HG02571 (cell line): ENCODE data around the gene RAB11FIP4.

ENCODE experiments used
- ATAC-seq: cut with Tn5 transposase; IDR thresholded peaks from one replicate; pipeline ENCODE4 v1.9.1; 2021; ENCODE audit warnings: mild to moderate bottlenecking, moderate library complexity; ENCODE audit not compliant: unreplicated experiment

The RAB11FIP4 gene

DNA sequence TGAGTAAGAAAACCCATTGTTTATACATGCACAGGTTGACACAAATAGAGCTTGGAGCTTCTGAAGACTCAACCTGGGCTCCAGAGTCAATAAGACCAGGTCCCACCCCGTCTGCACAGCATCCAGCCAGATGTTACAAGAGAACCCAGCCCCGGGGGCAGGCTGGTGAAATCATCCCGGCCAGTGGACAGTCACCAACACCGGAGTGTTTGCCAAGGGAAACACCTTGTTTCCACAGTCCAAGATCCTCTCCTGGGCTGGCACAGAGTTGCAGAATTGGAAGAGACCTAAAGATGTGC lies 90.3 kb downstream of the RAB11FIP4 start:
- no peak for ATAC-seq

DNA sequence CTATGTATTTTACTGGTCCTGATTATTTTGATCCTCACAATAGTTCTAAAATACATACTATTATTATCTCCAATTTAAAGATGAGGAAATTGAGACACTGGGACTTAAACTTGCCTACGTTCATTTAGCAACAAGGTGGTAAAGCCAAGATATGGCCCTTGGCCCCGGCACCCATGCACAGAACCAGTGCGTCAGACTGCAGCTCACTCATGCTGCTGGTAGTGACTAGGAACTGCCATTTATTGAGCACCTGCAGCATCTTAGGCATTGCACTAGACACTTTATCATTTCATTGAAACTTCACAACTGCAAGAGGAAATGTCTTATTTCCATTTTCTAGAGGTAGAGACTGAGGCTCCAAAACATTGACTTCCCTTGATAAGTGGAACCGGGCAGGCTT lies 93.3 kb downstream of the RAB11FIP4 start:
- no peak for ATAC-seq

DNA sequence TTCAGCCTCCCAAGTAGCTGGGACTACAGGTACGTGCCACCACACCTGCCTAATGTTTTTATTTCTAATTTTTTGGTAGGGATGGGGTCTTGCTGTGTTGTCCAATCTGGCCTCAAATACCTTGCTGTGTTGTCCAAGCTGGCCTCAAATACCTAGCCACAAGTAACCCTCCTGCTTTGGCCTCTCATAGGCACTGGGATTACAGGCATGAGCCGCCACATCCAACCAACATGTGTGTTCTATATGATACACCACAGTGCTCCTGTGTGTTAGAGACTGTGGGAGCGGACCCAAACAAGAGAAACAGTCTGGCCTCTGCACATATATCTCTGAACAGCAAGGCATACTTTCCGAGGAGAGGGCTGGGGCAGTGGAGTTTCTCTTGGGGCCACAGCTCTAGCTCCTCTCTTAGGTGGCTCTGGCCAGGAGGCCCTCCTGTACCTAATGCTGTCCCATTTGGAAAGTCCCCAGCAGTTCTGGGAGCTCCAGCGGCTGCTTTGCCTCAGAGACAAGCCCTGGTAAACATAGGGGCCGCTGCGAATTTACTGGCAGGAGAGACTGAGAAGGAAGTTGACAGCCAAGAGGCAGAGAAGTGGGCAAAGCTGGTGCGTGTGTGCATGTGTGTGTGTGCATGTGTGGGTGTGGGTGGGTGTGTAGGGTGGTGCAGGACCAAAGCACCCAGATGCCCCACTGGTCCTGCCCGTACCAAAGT lies 95.0 kb downstream of the RAB11FIP4 start:
- no peak for ATAC-seq

DNA sequence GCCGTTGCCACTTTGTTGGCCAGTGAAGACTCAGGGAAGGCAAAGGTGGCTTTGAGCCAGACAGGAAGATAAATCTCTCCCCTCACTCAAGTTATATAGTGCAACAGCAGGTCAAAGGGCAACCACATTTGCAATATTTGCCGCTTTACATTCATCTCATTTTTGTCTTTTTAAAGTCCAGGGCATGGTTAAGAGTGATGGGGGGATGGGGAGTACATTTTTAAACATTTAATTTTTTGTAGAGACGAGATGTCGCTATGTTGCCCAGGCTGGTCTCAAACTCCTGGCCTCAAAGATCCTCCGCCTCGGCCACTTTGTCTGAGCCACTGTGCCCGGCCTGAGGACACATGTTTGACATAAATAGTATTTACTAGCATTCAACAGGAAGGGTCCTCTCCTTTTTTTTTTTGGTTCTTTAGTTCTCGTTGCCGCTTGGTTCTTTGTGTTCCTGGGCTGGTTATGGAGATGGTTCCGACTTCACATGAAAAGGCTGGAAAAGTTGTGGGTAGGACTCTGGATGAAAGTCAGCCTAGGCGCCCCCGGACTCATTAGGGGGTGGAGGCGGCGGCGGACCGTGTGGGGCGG lies 95.7 kb downstream of the RAB11FIP4 start:
- ATAC-seq, result no peak

DNA sequence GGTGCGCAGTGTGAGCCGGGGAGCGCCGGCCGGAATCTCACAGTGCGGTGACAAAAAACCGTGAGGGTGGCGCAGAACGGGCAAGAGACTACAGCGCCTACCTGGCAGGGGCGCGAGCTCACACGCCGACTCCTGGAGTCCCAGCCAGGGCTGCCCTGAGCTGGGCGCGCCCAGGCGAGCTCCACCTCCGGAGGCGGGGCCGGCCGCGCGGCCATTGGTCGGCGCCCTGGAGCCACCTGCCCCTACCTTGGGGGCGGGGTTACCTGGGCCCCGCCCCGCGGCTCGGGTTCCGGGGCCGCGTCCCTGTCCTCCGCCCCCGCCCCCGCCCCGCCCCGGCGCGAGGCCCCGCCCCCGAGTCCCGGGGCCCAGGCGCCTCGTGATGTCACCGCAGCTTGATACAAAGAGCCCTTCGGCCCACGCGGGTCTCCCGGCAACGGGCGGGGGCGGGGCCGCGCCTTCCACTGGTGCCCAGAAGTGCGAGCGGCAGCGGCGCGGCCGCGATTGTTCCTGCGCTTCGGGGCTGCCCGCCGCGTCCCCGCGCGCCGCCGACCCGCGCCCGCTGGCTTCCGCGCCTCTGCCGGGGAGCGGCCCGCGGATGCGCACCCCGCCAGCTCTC lies 96.3 kb downstream of the RAB11FIP4 start:
- ATAC-seq, result peak; percentile 58

DNA sequence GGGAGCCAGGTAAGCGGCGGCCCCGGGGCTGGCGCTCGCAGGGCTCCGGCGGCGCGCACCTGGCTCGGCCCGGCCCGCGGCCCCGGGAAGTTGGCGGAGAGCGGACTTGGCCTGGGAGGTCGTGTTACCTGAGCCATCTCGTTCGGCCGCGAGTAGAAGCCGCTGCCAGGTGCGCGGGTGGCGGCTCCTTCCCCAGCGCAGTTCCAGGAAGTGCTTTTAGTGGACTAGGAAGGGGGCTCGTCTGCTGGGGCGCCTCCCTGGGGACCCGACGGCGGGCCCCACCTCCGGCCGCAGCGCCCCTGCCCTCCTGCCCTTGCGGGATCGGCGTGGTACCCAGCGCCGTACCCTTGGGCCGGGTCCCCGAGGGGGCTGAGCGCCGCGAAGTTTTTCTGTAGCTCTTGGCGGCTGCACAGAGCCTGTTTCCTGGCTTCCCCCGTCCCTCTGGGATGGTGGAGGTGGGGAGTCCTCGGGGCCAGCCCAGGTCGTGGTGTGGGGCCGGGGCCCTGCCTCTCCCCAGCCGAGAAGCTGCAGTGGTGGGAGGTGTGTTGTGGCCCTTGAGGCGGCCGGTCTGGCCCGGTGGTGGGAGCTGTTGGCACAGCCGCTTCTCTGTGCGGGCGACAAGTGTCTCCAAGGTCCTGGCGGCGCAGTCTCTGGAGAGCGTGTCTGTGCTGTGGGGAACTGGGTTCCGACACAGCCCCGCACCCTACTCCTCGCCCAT lies 96.9 kb downstream of the RAB11FIP4 start:
- peak; percentile 15 for ATAC-seq

DNA sequence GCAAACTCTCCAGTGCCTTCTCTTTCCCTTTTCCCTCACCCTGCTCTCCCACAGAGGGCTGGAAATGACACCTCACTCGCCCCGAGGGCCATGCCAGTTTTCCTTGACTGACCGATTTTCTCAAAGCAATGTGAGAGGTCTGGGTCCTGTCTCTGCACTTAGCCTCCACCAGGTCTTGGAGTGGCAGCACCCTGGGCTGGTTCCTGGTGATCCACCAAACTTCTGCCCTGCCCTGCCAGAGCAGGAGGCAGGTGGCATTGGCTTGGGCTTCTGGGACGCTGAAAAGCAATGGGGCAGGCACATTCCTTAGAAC lies 97.5 kb downstream of the RAB11FIP4 start:
- ATAC-seq, result no peak

DNA sequence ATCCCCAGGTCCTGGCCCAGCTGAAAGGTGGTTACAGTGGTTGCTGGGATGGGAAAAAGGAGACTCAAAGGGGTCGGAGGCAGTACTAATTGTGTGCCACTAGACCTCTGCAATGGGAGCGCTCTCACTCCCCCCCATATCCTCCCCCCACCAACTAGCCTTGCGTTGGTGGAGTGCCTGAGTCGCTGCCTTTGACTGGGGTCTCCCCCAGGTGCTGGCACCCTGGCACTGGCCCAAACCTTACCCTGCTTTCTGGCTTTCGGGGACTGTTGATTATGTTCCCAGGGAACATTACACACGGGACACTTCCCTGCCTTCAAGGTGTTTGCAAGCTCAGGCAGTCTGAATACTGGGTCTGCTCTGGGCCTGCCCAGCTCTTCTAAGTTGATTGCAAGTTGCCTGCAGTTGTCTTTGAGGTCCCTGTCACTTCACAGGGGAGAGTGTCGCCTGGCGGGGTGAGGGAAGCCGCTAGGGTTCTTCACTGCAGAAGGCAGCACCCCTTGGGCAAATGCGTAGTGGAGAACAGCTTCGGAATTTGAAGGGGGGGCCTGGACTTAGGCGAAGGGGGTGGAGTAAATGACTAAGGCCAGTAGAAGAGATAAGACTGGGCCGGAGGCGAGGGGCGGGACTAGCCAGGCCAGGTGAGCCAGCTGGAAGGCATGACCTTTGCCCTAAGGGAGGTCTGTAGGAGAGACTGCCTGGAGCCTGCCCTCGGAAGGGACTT lies 98.0 kb downstream of the RAB11FIP4 start:
- no peak for ATAC-seq

DNA sequence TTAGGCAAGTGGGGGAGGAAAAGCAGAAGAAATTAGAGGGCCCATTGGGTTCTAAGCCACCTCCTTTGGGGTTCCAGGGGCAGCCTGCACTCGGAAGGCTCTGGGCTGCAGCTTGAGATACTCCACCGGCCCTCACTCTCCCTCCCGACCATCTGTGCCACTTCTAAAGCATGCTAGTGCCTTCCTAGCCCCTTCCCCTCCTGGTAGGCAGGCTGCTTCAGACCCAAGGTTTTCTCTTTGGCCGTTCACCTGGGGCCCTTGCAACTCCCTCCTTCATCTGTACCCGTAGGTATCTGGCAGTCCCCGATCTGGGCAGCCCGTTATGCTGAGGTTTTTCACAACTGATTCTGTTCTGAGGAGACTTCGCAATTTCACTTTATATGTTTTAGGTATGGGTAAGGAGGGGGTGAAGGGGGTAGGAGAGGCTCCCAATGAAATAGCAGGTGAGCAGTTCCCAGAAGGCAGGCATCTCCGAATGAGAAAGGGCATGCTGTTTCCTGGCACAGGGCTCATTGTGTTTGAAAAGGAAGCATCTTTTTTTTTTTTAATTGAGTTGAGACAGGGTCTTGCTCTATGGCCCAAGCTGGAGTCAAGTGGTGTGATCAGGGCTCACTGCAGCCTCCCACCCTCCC lies 98.7 kb downstream of the RAB11FIP4 start:
- ATAC-seq, result no peak

DNA sequence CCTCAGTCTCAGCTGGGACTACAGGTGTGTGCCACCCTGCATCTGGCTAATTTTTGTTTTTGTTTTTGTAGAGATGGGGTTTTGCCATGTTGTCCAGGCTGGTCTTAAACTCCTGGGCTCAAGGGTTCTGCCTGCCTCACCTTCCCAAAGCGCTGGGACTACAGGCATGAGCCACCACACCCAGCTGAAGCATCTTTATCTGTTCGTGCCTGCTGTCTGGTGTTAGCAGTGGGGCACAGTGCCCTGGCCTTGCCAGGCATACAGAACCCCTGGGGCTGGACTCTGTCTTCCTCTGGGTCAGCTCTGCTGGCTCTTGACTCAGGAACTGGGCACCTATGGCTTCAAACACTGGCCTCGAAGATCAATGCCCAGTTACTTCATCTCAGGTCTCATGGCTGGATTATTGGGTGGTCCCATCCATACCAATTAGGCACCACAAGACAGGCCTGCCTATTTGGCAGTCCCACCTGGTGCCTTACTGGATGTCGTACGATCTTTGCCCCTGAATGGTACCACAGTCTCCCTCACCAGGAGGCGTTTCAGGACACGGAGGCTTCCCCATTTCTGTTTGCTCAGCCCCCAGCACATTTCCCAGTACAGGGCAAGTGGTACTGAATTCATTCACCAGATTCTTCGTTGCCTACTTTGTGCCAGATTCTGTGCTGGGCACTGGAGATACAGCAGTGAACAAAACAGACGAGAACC lies 99.3 kb downstream of the RAB11FIP4 start:
- ATAC-seq, result no peak

DNA sequence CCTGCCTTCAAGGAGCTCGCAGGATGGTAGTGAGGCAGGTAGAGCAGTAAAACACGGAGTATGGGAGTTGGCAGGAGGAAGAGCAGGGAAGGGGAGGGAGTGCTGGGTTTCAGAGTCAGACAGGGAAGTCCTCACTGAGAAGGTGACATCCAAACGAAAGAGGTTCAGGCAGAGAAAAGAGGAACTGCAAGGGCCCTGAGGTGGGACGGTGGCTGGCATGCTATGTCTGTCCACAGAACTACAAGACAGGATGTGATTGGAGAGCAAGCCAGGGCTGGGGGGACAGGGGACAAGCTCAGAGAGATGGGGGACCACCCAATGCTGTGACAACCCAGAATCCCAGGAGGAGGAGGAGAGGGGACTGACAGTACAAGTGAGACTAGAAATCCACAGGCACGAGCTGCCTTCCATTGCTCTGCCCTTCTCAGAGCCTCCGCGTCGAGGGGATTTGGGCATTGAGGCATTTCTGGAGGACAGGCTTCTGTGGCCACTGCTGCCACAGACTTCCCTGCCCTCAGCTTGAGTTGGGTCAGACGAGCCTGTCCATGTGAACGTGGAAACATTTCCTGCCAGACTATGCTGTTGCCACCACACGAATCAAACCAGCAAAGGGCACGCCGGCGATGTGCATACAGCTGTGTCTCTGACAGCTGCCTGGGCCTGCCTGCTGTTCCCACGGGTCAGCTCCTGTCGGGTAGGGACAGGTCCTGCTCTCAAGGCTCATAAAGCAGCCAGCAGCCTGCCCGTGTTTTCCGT lies 100.1 kb downstream of the RAB11FIP4 start:
- ATAC-seq, result no peak

DNA sequence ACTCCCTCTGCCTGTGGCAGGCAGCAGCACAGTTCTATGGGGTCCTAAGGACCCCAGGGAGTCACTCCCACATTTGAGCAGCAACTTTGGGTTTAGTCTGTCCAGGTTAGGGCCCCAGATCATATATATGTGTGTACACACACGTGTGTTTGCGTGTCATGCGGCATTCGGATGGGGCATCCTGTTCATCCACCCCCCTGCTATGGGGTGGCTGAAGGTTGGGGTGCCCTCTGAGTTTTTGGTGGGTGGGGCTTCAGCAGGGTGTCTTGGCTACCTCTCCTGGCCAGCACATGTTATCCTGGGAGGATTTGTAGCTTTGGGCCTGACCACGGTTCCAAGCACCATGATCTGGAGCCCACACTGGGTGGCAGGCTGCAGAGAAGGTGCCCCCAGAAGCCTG lies 100.7 kb downstream of the RAB11FIP4 start:
- no peak for ATAC-seq

DNA sequence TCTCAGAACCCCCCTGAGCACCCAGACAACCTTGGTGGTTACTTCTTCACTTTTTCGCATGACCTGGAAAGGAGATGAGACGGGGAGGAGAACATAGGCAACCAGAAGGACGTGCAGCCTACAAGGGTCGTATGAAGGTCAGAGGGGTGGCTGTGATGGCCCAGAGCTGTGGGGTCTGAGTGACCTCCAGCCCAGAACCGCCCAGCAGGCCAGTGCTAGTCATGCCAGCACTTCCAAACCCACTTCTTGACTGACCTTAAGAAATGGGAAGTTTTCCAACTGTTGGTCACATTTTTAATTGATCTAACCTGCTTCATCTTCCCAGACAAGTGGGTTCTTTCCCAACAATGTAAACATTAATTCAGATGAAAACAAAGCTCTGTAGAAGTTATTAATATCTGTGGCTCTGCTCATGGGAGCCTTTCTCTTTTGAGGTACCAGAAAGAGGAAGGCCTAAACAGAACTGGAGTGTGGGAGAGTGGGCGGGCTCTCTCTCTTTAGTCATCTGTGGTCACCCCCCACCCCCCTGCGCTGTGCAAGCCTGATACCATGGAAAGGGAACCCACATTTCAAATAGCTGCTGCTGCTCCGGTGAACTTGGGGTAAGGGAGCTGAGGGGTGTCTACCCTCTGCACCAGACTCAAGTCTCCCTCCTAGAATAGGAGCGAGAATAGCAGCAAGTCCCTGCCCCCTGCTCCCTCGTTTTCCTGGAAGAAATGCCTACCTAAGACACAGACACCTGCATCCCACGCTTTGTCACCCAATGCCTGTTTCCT lies 101.6 kb downstream of the RAB11FIP4 start:
- ATAC-seq, result no peak

DNA sequence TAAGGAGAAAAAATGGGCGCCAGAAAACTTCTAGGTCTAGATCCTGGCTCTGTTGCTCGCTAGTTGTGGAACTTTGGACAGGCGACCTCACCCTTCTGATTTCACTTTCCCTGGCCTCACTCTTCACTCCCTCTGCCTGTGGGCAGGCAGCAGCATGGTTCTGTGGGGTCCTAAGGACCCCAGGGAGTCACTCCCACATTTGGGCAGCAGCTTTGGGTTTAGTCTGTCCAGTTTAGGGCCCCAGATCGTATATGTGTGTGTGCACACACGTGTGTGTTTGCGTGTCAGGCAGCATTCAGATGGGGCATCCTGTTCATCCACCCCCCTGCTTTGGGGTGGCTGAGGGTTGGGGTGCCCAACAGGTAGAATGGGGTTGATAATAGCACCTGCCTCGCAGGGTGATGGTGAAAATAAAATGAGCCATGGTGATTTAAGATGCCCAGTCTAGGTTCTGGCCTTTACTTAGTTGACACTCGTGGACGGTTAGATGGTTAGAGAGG lies 102.2 kb downstream of the RAB11FIP4 start:
- no peak for ATAC-seq

DNA sequence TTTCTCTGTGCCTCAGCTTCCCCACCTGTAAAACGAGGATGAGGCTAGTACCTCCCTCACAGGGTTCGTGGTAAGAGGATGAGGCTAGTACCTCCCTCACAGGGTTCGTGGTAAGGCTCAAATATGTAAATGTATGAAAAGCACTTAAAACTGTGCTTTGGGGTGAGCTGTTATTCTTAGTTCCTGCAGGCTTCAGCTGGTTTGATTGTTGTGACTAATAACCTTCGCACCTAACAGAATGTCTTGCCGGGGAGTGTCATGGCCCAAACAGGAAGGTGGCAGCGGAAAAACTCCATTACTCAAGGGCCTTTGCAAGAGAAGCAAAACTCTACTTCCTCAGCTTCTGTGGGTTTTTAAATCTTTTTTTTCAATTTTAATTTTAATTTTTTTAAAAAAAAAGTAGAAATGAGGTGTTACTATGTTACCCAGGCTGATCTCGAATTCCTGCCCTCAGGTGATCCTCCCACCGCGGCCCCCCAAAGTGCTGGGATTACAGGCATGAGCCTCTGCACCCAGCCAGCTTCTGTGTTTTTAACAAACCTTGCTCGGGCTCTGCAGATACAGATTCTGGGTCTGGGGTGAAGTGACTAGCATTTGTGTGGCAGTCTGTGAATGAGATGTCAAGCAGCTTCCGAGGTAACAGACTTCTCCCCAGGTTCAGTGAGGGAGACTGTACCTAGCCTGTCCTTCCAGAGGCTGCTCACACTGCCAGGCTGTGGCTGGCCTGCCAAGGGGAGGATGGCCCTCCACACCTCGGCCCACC lies 103.0 kb downstream of the RAB11FIP4 start:
- ATAC-seq, result no peak

DNA sequence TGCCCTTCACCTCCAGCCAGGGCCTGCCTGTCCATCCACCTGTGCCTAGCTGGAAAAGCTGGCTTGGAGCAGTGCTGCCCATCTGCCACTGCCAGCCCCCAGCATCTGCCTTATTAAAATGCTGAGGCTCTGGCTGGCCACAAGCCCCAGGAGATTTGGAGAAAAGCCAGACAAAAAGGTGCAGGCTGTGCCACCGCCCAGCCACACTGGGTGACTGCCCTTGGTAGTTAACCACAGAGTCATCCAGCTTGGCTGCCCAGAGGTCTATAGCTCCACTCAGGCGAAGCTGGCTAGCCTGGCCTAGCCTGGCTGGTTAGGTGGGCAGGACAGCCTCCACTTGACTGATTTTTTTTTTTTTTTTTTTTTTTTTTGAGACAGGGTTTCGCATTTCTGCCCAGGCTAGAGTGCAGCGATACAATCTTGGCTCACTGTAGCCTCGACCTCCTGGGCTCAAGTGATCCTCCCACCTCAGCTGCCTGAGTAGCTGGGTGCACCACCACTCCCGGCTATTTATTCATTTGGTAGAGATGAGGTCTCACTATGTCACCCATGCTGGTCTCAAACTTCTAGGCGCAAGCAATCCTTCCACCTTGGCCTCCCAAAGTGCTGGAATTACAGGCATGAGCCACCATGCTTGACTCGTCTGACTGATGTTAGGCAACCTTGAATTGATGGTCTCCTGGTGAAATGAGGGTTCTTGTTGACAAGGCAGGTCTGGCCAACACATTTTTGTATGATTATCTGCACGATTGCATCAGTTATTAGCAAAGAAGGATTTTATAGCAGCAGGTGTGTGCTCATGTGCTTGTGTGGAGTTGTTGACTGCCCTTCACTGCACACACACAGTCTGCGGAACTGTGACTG lies 103.8 kb downstream of the RAB11FIP4 start:
- no peak for ATAC-seq

DNA sequence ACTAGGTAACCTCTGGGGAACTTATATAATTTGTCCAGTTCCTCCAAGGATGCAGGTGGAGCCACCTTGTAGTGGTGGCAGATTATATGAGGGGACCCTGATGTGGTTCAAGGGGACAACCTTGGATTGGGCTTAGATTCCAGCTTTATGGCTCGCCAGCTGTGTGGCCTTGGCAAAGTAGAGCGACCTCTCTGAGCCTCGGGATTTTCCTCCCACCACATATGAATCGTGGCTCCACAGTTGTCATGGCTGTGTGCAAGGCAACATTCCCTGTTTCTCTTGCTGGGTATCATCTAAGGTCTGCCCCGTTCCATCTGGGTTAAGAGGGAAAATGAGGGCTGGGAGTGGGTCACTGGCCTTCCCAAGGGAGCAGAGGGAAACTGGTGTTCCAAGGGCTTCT lies 104.6 kb downstream of the RAB11FIP4 start:
- no peak for ATAC-seq
